ENCODE measurements around the gene RPTOR. TPM values are rescaled to one million over a fixed set of nuclear protein-coding genes. Genes with fewer than 3 reads are reported as not detected.

The RPTOR gene
- polyA plus RNA-seq, 1 donor (not counting 4 experiments of a cell fraction or from before 2014, with no cell fraction given), result 4.0 TPM

- Histone ChIP-seq H3K27me3 (ENCODE audit: control insufficient read depth, extremely low read depth, insufficient read depth, low read length) (no peaks in the 10 kb centered on the region), H3K9ac (ENCODE audit: control insufficient read depth, extremely low read depth, insufficient read depth, low read length) (no peak overlapping the region), H3K27ac (ENCODE audit: control insufficient read depth, insufficient read depth, low read length) (no peak overlapping the region), H3K4me1 (ENCODE audit: control insufficient read depth, extremely low read depth, insufficient read depth, low read length) (peaks cover 34% of the 10 kb centered on the region), H3K79me2 (ENCODE audit: control insufficient read depth, insufficient read depth, low read length) (no peaks in the 10 kb centered on the region), H3K9me3 (ENCODE audit: control insufficient read depth, low read depth, low read length) (no peaks in the 10 kb centered on the region), H4K20me1 (ENCODE audit: control insufficient read depth, extremely low read depth, insufficient read depth, low read length) (no peaks in the 10 kb centered on the region), H2AFZ (ENCODE audit: control insufficient read depth, low read length) (no peak overlapping the region), H3K36me3 (ENCODE audit: control insufficient read depth in 2 of 2, extremely low read depth in 1 of 2, insufficient read depth in 2 of 2, low read length in 2 of 2) (peaks cover 0 to 11% of the 10 kb centered on the region in 2 experiments), H3K4me2 (ENCODE audit: control insufficient read depth, extremely low read depth, insufficient read depth, low read depth, low read length) (no peak overlapping the region), H3K9me1 (ENCODE audit: control insufficient read depth, extremely low read depth, insufficient read depth, low read length) (no peaks in the 10 kb centered on the region), H3K4me3 (ENCODE audit: control insufficient read depth in 2 of 3, extremely low read depth in 1 of 3, insufficient read depth in 2 of 3, low read depth in 1 of 3, low read length in 3 of 3) (no peak overlapping the region)
- TF ChIP-seq EZH2 (IDR thresholded peaks at IDR 0.05; ENCODE audit: low read length), result no peak
- no peak for TF ChIP-seq CTCF (optimal IDR thresholded peaks at IDR 0.05 in 1 of 3, IDR thresholded peaks at IDR 0.05 in 1 of 3, conservative IDR thresholded peaks at IDR 0.05 in 1 of 3; ENCODE audit: extremely low read depth in 1 of 3, insufficient read depth in 2 of 3, low read length in 3 of 3)
- no peak for FAIRE-seq
- dilution Hi-C loops (cut with MboI; ENCODE audit: extremely low pct_ligation_motif_present, low sequenced_read_pairs), result no loop called here
- no peak for DNase-seq (ENCODE audit: low read depth, low spot score)
These were observed 343.9 kb downstream of the RPTOR start for GRCh38 chr17:80888276-80889160.

GRCh38 chr17:80889231-80890195 is 344.9 kb downstream of the RPTOR start:
- dilution Hi-C loops (cut with MboI; ENCODE audit: extremely low pct_ligation_motif_present, low sequenced_read_pairs), result no loop called here
- peaks cover 4 to 6% of the 10 kb centered on the region in 2 experiments for H3K36me3 ChIP-seq (ENCODE audit: control insufficient read depth in 2 of 2, extremely low read depth in 1 of 2, insufficient read depth in 2 of 2, low read length in 2 of 2)
- FAIRE-seq, result no peak

More at GRCh38 chr17:80889231-80890195, 344.9 kb downstream of the RPTOR start:
- Histone ChIP-seq H3K27ac (ENCODE audit: control insufficient read depth, insufficient read depth, low read length) (no peak overlapping the region), H3K4me1 (ENCODE audit: control insufficient read depth, extremely low read depth, insufficient read depth, low read length) (peaks cover 34% of the 10 kb centered on the region), H2AFZ (ENCODE audit: control insufficient read depth, low read length) (no peak overlapping the region), H3K27me3 (ENCODE audit: control insufficient read depth, extremely low read depth, insufficient read depth, low read length) (no peaks in the 10 kb centered on the region), H3K9me1 (ENCODE audit: control insufficient read depth, extremely low read depth, insufficient read depth, low read length) (no peaks in the 10 kb centered on the region), H3K4me3 (ENCODE audit: control insufficient read depth in 2 of 3, extremely low read depth in 1 of 3, insufficient read depth in 2 of 3, low read depth in 1 of 3, low read length in 3 of 3) (no peak overlapping the region), H4K20me1 (ENCODE audit: control insufficient read depth, extremely low read depth, insufficient read depth, low read length) (no peaks in the 10 kb centered on the region), H3K9me3 (ENCODE audit: control insufficient read depth, low read depth, low read length) (no peaks in the 10 kb centered on the region), H3K4me2 (ENCODE audit: control insufficient read depth, extremely low read depth, insufficient read depth, low read depth, low read length) (no peak overlapping the region), H3K9ac (ENCODE audit: control insufficient read depth, extremely low read depth, insufficient read depth, low read length) (no peak overlapping the region), H3K79me2 (ENCODE audit: control insufficient read depth, insufficient read depth, low read length) (no peaks in the 10 kb centered on the region)
- DNase-seq (ENCODE audit: low read depth, low spot score), result no peak
- TF ChIP-seq CTCF (optimal IDR thresholded peaks at IDR 0.05 in 1 of 3, IDR thresholded peaks at IDR 0.05 in 1 of 3, conservative IDR thresholded peaks at IDR 0.05 in 1 of 3; ENCODE audit: extremely low read depth in 1 of 3, insufficient read depth in 2 of 3, low read length in 3 of 3) (no peak), EZH2 (IDR thresholded peaks at IDR 0.05; ENCODE audit: low read length) (no peak)

All from keratinocyte (primary cell).